CD4-positive, CD25-positive, alpha-beta regulatory T cell (primary cell): ENCODE data around the gene OSBPL3. TPM values are rescaled to one million over a fixed set of nuclear protein-coding genes. Genes with fewer than 3 reads are reported as not detected.
"Not testable (repeated sequence)": the region's sequence is repeated elsewhere in the genome, so short reads cannot be mapped to it uniquely, and the experiment has no call there.

Experiments
- ATAC-seq, 2 donors: fragments of 150-1000 bp; cut with Tn5 transposase; one replicate each; pipeline ENCODE4 v1.10.0; 2021; ENCODE audit warnings: low read depth in 2 of 2, moderate number of reproducible peaks in 2 of 2, moderate library complexity in 1 of 2
- DNase-seq, 3 donors: peaks; one replicate each; pipeline versions ENCODE4 v3.0.0 to v3.0.0-alpha.2; 2012 to 2022; ENCODE audit warnings: mixed read lengths in 1 of 3
- H3K27ac ChIP-seq: one replicate; pipeline ENCODE4 v1.7.0; 2013; ENCODE audit warnings: mild to moderate bottlenecking, low read length; ENCODE audit not compliant: insufficient read depth, poor library complexity, severe bottlenecking
- H3K27me3 ChIP-seq: one replicate; pipeline ENCODE4 v1.7.0; 2013; ENCODE audit warnings: low read length; ENCODE audit not compliant: control insufficient read depth, insufficient read depth
- H3K36me3 ChIP-seq: one replicate; pipeline ENCODE4 v1.7.0; 2013; ENCODE audit warnings: mild to moderate bottlenecking, low read length, moderate library complexity; ENCODE audit not compliant: control insufficient read depth, insufficient read depth
- H3K4me1 ChIP-seq: 2 replicates; pipeline ENCODE4 v1.7.0; 2013; ENCODE audit warnings: mild to moderate bottlenecking, low read length; ENCODE audit not compliant: insufficient read depth, control insufficient read depth, poor library complexity, severe bottlenecking
- H3K4me3 ChIP-seq: one replicate; pipeline ENCODE4 v1.7.0; 2013; ENCODE audit warnings: low read depth, mild to moderate bottlenecking, low read length, moderate library complexity
- H3K9me3 ChIP-seq, 2 experiments: 1 replicate in 1 of 2; 2 replicates in 1 of 2; pipeline ENCODE4 v1.7.0; 2013; ENCODE audit warnings: low read length in 2 of 2, mild to moderate bottlenecking in 1 of 2, moderate library complexity in 1 of 2; ENCODE audit not compliant: control insufficient read depth in 2 of 2
- H3K27ac Mint-ChIP-seq, 3 donors: one replicate each; pipeline ENCODE4 v1.8.0; 2020 to 2022; ENCODE audit warnings: mild to moderate bottlenecking in 3 of 3, mixed read lengths in 3 of 3, moderate library complexity in 2 of 3
- H3K27me3 Mint-ChIP-seq: one replicate; pipeline ENCODE4 v1.8.0; 2022; ENCODE audit warnings: mild to moderate bottlenecking, mixed read lengths
- H3K36me3 Mint-ChIP-seq: one replicate; pipeline ENCODE4 v1.8.0; 2020; ENCODE audit warnings: mixed read lengths
- H3K4me1 Mint-ChIP-seq, 4 donors: one replicate each; pipeline ENCODE4 v1.8.0; 2020 to 2022; ENCODE audit warnings: mixed read lengths in 4 of 4, mild to moderate bottlenecking in 1 of 4
- H3K4me3 Mint-ChIP-seq, 4 donors: one replicate each; pipeline ENCODE4 v1.8.0; 2020 to 2022; ENCODE audit warnings: mild to moderate bottlenecking in 4 of 4, mixed read lengths in 4 of 4, moderate library complexity in 3 of 4
- H3K9me3 Mint-ChIP-seq, 7 donors: one replicate each; pipeline ENCODE4 v1.8.0; 2020 to 2022; ENCODE audit warnings: mixed read lengths in 7 of 7, mild to moderate bottlenecking in 3 of 7, moderate library complexity in 2 of 7
- polyA plus RNA-seq, 4 donors: library from polyadenylated mRNA; unstranded; fragments of 300-500 nt; fragmentation: Illumina TruSeq; gene quantifications; one replicate each; pipeline ENCODE4 v1.2.3, GENCODE V29; 2021
- total RNA-seq: library from RNA; stranded (reverse); gene quantifications from one replicate; pipeline ENCODE4 v1.2.3, GENCODE V29; 2022

The OSBPL3 gene
- total and polyA plus RNA-seq, 5 donors from 2014 or later, result 9.1 to 43.0 (median 14.3) TPM

GRCh38 chr7:25014756-25015155 lies 34.8 kb upstream of the OSBPL3 start:
- no peak overlapping the region for H3K27ac Mint-ChIP-seq
- H3K9me3 Mint-ChIP-seq, result no peaks in the 10 kb centered on the region
- Histone ChIP-seq H3K9me3 (no peaks in the 10 kb centered on the region), H3K27ac (no peak overlapping the region), H3K4me1 (no peaks in the 10 kb centered on the region), H3K4me3 (no peak overlapping the region), H3K27me3 (no peaks in the 10 kb centered on the region), H3K36me3 (no peaks in the 10 kb centered on the region)
- no peaks in the 10 kb centered on the region for H3K4me1 Mint-ChIP-seq
- DNase-seq (no peak), ATAC-seq (no peak)
- H3K36me3 Mint-ChIP-seq, result no peaks in the 10 kb centered on the region
- H3K27me3 Mint-ChIP-seq, result peaks cover 15% of the 10 kb centered on the region
- H3K4me3 Mint-ChIP-seq, result no peak overlapping the region

- not testable (repeated sequence) for H3K4me3 ChIP-seq, H3K36me3 ChIP-seq, H3K9me3 Mint-ChIP-seq, H3K36me3 Mint-ChIP-seq, H3K4me1 ChIP-seq, H3K27ac ChIP-seq, H3K4me3 Mint-ChIP-seq, DNase-seq, ATAC-seq, H3K9me3 ChIP-seq, H3K27me3 ChIP-seq, H3K27ac Mint-ChIP-seq, H3K4me1 Mint-ChIP-seq
- H3K27me3 Mint-ChIP-seq, result peaks cover 15% of the 10 kb centered on the region
Observed at GRCh38 chr7:25012710-25013109, 32.7 kb upstream of the OSBPL3 start.

GRCh38 chr7:25012254-25012653 lies 32.3 kb upstream of the OSBPL3 start:
- peaks cover 3% of the 10 kb centered on the region for H3K36me3 Mint-ChIP-seq
- no peaks in the 10 kb centered on the region for H3K4me1 Mint-ChIP-seq
- no peak overlapping the region for H3K27ac Mint-ChIP-seq
- H3K4me1 ChIP-seq, result no peaks in the 10 kb centered on the region
- H3K36me3 ChIP-seq, result no peaks in the 10 kb centered on the region
- peaks cover 0 to 3% of the 10 kb centered on the region in 2 experiments for H3K9me3 ChIP-seq
- H3K9me3 Mint-ChIP-seq, result peaks cover 0 to 5% (median 0%) of the 10 kb centered on the region in 7 donors
- no peak for DNase-seq
- H3K4me3 Mint-ChIP-seq, result no peak overlapping the region
- no peak overlapping the region for H3K27ac ChIP-seq
- no peak for ATAC-seq
- H3K27me3 ChIP-seq, result no peaks in the 10 kb centered on the region
- no peak overlapping the region for H3K4me3 ChIP-seq
- H3K27me3 Mint-ChIP-seq, result peaks cover 15% of the 10 kb centered on the region

GRCh38 chr7:25009257-25009656 lies 29.3 kb upstream of the OSBPL3 start:
- Mint-ChIP-seq H3K27ac (no peak overlapping the region), H3K4me1 (no peaks in the 10 kb centered on the region), H3K4me3 (no peak overlapping the region), H3K27me3 (peaks cover 19% of the 10 kb centered on the region), H3K36me3 (peaks cover 3% of the 10 kb centered on the region), H3K9me3 (peaks cover 0 to 5% (median 0%) of the 10 kb centered on the region in 7 donors)
- H3K9me3 ChIP-seq, result peaks cover 0 to 3% of the 10 kb centered on the region in 2 experiments
- no peaks in the 10 kb centered on the region for H3K36me3 ChIP-seq
- H3K27ac ChIP-seq, result no peak overlapping the region
- H3K4me1 ChIP-seq, result no peaks in the 10 kb centered on the region
- no peak overlapping the region for H3K4me3 ChIP-seq
- DNase-seq (no peak), ATAC-seq (no peak)
- H3K27me3 ChIP-seq, result peaks cover 10% of the 10 kb centered on the region

GRCh38 chr7:25007668-25008067 lies 27.7 kb upstream of the OSBPL3 start:
- H3K4me3 Mint-ChIP-seq, result no peak overlapping the region
- no peak for ATAC-seq
- H3K4me3 ChIP-seq, result no peak overlapping the region

GRCh38 chr7:25006276-25006675 lies 26.3 kb upstream of the OSBPL3 start:
- peaks cover 10% of the 10 kb centered on the region for H3K27me3 ChIP-seq
- peaks cover 4% of the 10 kb centered on the region for H3K27me3 Mint-ChIP-seq
- peaks cover 3% of the 10 kb centered on the region for H3K36me3 Mint-ChIP-seq
- H3K4me1 Mint-ChIP-seq, result no peaks in the 10 kb centered on the region
- DNase-seq (no peak), ATAC-seq (no peak)
- no peak overlapping the region for H3K4me3 Mint-ChIP-seq
- peaks cover 0 to 11% (median 0%) of the 10 kb centered on the region in 7 donors for H3K9me3 Mint-ChIP-seq
- no peak overlapping the region for H3K27ac Mint-ChIP-seq
- no peak overlapping the region for H3K4me3 ChIP-seq
- H3K36me3 ChIP-seq, result no peaks in the 10 kb centered on the region
- H3K9me3 ChIP-seq, result peaks cover 0 to 3% of the 10 kb centered on the region in 2 experiments
- no peaks in the 10 kb centered on the region for H3K4me1 ChIP-seq
- no peak overlapping the region for H3K27ac ChIP-seq

More at GRCh38 chr7:25007668-25008067, 27.7 kb upstream of the OSBPL3 start:
- no peak for DNase-seq
- H3K9me3 ChIP-seq, result peaks cover 0 to 3% of the 10 kb centered on the region in 2 experiments
- H3K36me3 Mint-ChIP-seq, result peaks cover 3% of the 10 kb centered on the region
- H3K27me3 ChIP-seq, result peaks cover 10% of the 10 kb centered on the region
- H3K4me1 Mint-ChIP-seq, result no peaks in the 10 kb centered on the region
- no peak overlapping the region for H3K27ac Mint-ChIP-seq
- H3K36me3 ChIP-seq, result no peaks in the 10 kb centered on the region
- H3K27me3 Mint-ChIP-seq, result peaks cover 7% of the 10 kb centered on the region
- no peak overlapping the region for H3K27ac ChIP-seq
- H3K9me3 Mint-ChIP-seq, result peaks cover 0 to 5% (median 0%) of the 10 kb centered on the region in 7 donors
- no peaks in the 10 kb centered on the region for H3K4me1 ChIP-seq

GRCh38 chr7:25005658-25006057 lies 25.7 kb upstream of the OSBPL3 start:
- H3K36me3 ChIP-seq, result no peaks in the 10 kb centered on the region
- peaks cover 3% of the 10 kb centered on the region for H3K36me3 Mint-ChIP-seq
- H3K4me3 Mint-ChIP-seq, result no peak overlapping the region
- no peaks in the 10 kb centered on the region for H3K4me1 ChIP-seq
- H3K9me3 ChIP-seq, result peaks cover 5% of the 10 kb centered on the region in 2 experiments
- H3K27me3 Mint-ChIP-seq, result peaks cover 9% of the 10 kb centered on the region
- H3K4me1 Mint-ChIP-seq, result no peaks in the 10 kb centered on the region
- no peak overlapping the region for H3K4me3 ChIP-seq
- no peak for ATAC-seq
- H3K9me3 Mint-ChIP-seq, result peaks cover 0 to 16% (median 4%) of the 10 kb centered on the region in 7 donors
- H3K27ac Mint-ChIP-seq, result no peak overlapping the region
- H3K27me3 ChIP-seq, result peaks cover 10% of the 10 kb centered on the region
- H3K27ac ChIP-seq, result no peak overlapping the region
- no peak for DNase-seq

- Mint-ChIP-seq H3K27me3 (peaks cover 26% of the 10 kb centered on the region), H3K36me3 (no peaks in the 10 kb centered on the region), H3K4me3 (no peak overlapping the region), H3K27ac (no peak overlapping the region), H3K4me1 (no peaks in the 10 kb centered on the region), H3K9me3 (peaks cover 0 to 24% (median 5%) of the 10 kb centered on the region in 7 donors)
- no peak overlapping the region for H3K27ac ChIP-seq
- no peaks in the 10 kb centered on the region for H3K4me1 ChIP-seq
- no peaks in the 10 kb centered on the region for H3K36me3 ChIP-seq
- H3K27me3 ChIP-seq, result peaks cover 10% of the 10 kb centered on the region
- no peak for ATAC-seq
- DNase-seq, result no peak
- peaks cover 4 to 7% of the 10 kb centered on the region in 2 experiments for H3K9me3 ChIP-seq
- H3K4me3 ChIP-seq, result no peak overlapping the region
Observed at GRCh38 chr7:25002786-25003185, 22.8 kb upstream of the OSBPL3 start.
